AML-193 (cell line): ENCODE results near the gene METTL21A.

ENCODE experiments used
- DNase-seq, 2 experiments: peaks; one replicate each; lab custom pipeline; 2025; lab: John Stamatoyannopoulos, UW

The METTL21A gene

DNA sequence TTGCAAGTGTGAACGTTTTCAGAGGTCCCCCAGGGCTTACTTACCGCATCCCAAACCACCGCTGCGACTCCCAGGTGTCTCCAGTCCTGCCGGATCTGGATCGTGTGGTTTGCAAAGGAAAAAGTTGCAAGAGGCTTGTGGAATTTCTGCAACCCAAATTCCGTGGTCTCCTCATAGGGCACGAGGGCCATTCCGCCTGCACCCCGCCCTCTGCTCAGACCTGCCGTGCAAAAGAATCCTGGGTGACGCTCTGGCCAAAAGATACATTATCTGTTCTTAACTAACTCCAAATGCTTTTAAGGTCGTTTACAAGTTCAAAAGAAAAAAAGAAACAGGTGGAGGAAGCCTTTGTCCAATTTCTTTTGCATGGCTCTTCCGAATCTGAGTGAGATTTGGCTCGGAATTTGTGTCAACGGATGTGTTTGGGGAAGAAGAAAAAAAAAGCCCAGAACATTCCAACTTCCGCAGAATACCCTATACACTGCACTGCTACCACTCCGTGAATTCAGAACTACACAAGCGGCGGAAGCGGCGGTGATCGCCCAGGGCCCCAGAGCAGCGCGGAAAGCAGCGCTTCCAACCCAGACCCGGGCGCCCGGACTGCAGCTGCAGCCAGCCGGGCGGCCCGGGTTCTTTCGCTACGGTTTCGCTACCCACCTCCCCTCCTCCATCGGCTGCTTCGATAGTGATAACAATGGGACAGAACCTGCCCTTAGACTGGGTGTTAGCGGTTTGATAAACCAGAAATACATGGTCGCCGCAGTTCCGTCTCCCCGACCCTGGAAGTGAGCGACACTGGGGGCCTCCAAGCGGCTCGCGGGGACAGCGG is 795 bp downstream of the METTL21A start:
- peak; percentile 57 to 65 for DNase-seq

DNA sequence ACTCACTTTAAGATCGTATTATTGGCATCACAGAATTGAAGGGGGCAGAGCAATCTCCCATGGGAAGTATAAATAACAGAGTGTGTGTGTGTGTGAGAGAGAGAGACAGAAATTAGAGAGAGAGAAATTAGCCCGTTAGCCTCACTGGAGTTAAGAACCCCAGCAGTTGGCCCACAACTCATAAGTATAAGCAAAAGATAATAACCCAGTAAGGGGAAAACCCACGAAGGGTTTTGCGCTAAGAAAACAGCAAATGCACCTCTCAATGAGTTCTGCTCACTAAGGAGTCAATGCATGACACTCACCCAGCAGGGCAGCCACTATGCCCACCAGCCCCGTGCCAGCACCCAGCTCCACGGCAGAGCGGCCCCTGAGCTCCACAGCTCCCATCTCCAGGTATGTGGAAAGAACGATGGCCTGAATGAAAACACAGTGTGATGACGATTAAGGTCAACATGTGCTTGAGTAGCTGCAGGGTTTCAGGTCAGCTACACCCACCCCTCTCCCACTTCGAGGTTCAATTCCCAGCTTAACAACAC is 3.6 kb downstream of the METTL21A start:
- DNase-seq = no peak

DNA sequence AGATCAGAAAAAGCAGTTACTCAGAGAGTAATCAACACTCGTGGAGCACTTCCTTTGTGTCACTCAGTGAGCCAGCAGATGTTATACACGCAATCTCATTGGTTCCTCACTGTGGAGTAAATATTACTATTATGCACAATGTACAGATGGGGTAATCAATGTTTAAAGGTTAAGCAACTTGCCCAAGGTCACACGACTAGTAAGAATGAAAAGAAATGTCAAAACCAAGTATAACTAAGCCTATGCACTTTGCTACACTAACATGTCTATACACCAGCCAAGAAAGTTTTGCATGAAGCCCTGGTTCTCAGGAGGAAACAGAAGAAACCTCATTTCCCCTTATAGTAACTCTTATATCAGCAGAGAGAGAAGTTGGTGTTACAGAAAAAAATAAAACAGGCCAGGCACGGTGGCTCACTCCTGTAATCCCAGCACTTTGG is 5.4 kb downstream of the METTL21A start:
- peak; percentile 81 to 95 for DNase-seq

DNA sequence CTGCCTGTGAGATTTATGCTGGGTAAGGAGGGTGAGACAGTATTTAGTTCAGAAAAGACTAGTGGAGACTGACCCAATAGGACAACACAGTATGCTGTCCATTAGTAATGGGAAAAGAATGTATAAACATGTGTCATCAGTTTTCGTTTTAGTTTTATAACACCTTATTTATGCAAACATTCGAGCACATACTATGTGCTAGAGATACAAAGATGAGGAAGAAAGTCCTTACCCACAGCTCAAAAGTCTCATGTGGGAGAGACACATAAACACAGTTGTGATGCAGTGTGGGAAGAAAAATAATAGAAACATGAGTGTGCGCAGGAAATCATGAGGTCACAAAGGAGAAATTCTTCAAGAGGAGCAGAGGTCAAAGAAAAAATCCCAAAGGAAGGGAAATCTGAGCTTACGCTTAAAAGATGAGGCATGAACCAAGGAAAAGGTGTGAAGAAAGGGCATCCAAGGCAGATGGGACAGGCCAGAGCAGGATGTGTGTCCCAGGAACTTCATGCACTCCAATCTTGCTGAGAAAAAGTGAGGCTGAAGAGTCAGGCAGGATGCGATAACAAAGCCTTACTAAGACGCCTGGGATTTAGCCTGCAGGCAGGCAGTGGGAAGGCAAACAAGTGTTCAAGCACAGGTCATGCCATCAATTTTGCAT is 8.1 kb downstream of the METTL21A start:
- no peak for DNase-seq

GRCh38 chr2:207616185-207616584 is 9.0 kb downstream of the METTL21A start:
- no peak for DNase-seq

GRCh38 chr2:207614824-207615223 is 10.4 kb downstream of the METTL21A start:
- no peak for DNase-seq

DNA sequence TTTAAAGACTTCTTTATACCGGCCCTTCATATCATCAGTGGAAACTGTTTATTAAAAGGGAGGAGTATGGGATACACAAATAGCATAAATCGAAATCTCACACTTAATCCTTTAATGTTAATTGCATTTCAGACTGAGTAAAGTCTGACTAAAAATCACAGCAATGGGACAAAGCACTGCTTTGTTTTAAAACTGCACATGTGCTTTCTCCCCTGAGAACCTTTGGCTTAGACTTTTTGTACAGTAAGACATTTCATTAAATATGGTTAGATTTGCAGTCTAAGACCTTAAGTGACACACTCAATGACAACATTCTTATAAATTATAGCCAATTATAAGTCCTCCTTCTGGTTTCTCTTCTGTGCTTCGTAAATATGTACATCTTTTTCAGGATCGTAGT is 12.5 kb downstream of the METTL21A start:
- no peak for DNase-seq

- DNase-seq = no peak
Observed at GRCh38 chr2:207606829-207607228, 18.4 kb downstream of the METTL21A start.

DNA sequence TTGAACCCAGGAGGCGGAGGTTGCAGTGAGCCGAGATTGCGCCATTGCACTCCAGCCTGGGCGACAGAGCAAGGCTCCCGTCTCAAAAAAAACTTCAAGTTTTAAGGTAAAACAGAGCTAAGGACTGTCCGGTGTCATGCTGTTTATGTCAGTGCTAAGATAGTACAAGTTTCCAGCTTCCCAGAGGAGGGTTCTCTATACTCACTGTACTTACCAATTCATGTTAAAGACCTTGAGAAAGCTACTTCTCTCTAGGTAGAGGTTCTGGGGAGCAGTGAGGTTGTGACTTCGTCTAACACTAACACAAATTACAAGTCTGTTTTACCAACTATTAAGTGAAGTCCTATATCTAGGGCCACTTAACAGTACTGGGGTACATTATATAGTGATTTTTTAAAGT is 18.8 kb downstream of the METTL21A start:
- no peak for DNase-seq

DNA sequence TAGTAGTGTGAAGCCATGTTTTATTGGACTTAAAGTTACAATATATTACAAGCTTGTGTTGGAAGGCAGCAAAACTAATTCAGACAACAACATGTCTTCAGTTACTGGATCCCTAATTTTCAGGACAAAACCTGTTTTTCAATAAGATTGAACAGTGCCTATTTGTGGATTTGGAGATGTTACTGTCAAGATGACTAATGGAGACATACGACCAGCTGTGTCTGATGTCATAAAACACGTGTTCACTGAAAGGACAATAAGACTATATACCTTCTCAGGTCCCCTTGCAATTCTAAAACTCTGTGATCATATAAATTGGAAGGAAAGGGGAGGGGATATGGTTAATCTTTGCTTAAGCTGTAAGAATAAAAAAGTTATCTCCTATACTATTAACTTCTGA is 21.7 kb downstream of the METTL21A start:
- DNase-seq = no peak

- no peak for DNase-seq
Observed at GRCh38 chr2:207601774-207602173, 23.4 kb downstream of the METTL21A start.

DNA sequence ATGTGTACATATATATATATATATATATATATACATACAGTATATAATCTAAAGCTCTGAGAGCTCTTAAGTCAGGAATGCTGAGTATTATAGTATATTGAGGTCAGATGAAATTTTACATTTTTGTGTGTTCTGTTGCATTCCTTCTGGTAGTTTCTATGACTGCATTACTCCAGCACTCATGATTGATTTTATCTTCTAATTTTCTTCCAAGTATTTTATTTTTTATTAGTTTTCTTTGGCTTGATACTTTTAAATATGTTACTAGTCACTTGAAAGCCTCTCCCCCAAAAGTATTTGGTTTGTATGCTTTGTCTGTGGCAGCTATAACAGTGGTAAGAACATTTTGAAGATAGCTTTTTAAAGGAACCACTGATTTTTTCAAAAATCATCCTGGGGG is 25.0 kb downstream of the METTL21A start:
- DNase-seq = no peak

DNA sequence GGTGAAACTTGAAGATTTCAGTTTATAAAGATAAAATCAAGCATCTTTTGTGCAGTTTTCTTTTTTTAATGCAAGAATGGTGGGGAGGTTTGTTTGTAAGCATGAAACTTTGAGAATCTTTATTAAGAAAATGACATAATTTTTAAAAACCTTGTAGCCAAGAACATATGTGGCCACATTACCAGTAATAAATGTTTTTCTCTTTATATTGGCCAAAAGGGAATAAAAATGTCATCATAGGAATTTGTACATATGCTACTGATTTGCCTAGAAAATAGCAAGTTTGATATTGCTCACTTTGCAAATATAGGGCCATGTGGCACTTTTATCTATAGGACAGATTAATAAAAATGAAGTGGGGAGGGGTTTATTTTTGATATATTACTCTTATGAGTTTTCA is 25.6 kb downstream of the METTL21A start:
- DNase-seq = no peak

DNA sequence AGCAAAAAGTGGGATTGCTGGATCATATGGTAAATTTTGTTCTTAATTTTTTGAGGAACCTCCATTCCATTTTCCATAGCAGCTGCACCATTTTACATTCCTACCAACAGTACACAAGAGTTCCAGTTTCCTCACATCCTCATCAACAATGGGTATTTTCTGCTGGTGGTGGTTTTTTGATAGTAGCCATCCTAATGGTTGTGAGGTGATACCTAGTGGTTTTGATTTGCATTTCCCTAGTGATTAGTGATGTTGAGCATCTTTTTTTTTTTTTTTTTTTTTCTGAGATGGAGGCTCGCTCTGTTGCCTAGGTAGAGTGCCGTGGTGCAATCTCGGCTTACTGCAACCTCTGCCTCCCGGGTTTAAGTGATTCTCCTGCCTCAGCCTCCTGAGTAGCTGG is 30.5 kb downstream of the METTL21A start:
- DNase-seq = no peak

GRCh38 chr2:207594264-207594663 is 30.9 kb downstream of the METTL21A start:
- no peak for DNase-seq

DNA sequence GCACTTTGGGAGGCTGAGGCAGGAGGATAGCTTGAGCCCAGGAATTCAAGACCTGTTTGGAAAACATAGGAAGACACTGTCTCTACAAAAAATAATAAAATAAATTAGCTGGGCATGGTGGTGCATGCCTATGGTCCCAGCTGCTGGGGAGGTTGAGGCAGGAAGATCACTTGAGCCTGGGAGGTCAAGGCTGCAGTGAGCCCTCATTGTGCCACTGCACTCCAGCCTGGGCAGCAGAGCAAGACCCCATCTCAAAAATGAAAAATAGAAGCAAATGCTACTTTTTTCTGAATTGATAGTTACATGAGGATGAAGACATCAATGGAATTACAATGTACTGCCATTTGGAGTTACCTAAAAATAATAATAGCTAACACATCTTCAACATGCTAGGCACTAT is 31.9 kb downstream of the METTL21A start:
- no peak for DNase-seq

DNA sequence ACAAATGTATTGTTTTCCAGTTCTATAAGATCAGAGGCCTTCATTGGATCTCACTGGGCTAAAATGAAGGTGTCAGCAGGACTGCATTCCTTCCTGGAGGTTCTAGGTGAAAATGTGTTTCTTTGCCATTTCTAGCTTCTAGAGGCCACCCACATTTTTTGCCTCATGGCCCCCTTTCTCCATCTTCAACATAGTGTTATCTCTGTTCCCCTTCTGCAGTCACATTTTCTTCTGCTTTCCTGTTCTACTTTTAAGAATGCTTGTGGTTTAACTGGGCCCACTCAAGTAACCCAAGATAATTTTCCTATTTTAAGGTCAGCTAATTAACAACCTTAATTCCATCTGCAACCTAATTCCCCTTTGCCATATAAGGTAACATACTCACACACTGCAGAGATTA is 36.1 kb downstream of the METTL21A start:
- no peak for DNase-seq

DNA sequence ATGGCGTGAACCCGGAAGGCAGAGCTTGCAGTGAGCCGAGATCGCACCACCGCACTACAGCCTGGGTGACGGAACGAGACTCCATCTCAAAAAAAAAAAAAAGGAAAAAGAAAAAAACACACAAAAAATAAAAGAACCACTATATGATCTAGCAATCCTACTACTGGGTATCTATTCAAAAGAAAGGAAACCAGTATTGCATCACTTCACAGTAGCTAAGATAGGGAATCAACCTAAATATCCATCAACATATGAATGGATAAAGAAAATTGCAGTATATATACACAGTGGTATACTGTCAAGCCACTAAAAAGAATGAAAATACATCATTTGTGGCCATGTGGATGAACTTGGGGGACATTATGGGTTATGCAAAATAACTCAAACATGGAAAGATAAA is 37.9 kb downstream of the METTL21A start:
- DNase-seq = no peak

DNA sequence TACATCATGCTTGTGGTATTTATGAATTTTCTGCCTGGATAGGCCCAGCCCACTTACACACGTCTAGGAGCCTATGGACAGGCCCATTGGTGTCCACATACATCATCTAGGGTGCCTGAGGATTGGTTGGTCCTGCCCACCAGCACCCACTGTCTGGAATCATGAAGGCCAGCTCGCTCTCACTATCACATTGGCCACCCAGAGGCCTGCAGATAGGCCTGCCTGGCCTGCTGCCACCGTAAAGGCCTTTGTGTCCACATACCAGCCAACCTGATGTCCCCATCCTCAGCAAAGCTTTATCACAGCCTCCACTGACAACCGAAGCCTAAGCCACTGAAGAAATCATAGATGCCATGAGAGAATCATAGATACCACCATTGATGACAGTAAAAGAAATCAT is 40.2 kb downstream of the METTL21A start:
- DNase-seq = no peak

- no peak for DNase-seq
Observed at GRCh38 chr2:207571370-207571769, 53.8 kb downstream of the METTL21A start.

- no peak for DNase-seq
Observed at GRCh38 chr2:207567671-207568070, 57.5 kb downstream of the METTL21A start.

DNA sequence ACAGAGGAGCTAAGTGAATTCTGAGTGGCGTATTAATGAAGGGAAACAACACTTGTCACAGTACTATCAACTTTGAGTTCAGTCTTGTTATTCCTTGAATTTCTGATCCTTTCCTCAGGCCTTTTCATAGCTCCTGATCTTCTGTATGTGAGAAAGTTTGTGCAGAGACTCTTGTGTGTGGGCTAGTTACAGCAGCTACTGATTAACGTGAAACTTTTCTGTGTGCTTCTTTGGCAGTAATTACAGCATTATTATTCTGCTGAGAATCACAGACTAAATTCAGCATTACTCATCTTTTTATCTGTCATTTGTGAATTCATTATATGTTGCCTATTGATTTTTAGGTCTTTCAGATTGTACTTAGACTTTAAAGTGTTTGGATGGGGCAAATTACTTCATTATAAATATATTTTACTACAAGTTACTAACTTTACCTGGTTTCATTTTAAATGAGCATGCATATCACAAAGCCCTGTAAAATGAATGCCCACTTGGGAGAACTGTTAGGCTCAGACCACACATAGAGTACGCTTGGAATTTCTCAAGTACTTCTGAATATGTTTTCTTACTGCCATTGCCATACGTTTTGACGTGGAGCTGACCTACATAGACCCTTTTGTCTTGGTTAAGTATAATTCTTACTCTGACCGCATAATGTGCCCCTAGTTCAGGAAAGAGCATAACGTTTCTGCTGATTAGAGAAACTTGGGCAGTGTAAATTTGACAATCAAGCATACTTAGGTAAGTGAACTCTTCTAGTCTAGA is 59.3 kb downstream of the METTL21A start:
- DNase-seq = no peak
